Activated B cell treated with CpG ODN at 0.5 μM for 24 hours (primary cell): ENCODE results near the gene RELT. TPM values are rescaled to one million over a fixed set of nuclear protein-coding genes. Genes with fewer than 3 reads are reported as not detected.

ENCODE experiments used
- ATAC-seq: fragments of 200-7000 bp; cut with Tn5 transposase; one replicate; pipeline ENCODE4 v1.10.0; 2021; ENCODE audit warnings: low read depth, mild to moderate bottlenecking, moderate library complexity
- CTCF ChIA-PET: fragments of 350-600 bp; sonication (Branson Sonifier 250); formaldehyde crosslinking; loops from one replicate; lab custom pipeline; 2021; ENCODE audit warnings: antibody characterized with exemption; lab: Charles Lee
- POLR2A ChIA-PET: fragments of 350-600 bp; sonication (Branson Sonifier 250); formaldehyde crosslinking; loops from one replicate; lab custom pipeline; 2021; ENCODE audit warnings: antibody characterized with exemption; lab: Charles Lee
- DNase-seq: peaks from one replicate; pipeline ENCODE4 v3.0.0; 2022
- H3K27ac Mint-ChIP-seq: one replicate; pipeline ENCODE4 v1.8.0; 2020; ENCODE audit warnings: mixed read lengths
- H3K27me3 Mint-ChIP-seq: one replicate; pipeline ENCODE4 v1.8.0; 2021; ENCODE audit warnings: mixed read lengths
- H3K36me3 Mint-ChIP-seq: one replicate; pipeline ENCODE4 v1.8.0; 2021; ENCODE audit warnings: low read depth, mixed read lengths
- H3K4me1 Mint-ChIP-seq: one replicate; pipeline ENCODE4 v1.8.0; 2021; ENCODE audit warnings: mixed read lengths
- H3K4me3 Mint-ChIP-seq: one replicate; pipeline ENCODE4 v1.8.0; 2020; ENCODE audit warnings: mild to moderate bottlenecking, mixed read lengths
- H3K9me3 Mint-ChIP-seq: one replicate; pipeline ENCODE4 v1.8.0; 2020; ENCODE audit warnings: mixed read lengths
- CTCF ChIP-seq: fragments of 200-600 bp; IDR thresholded peaks from one replicate; pipeline ENCODE4 v1.8.0; 2022; ENCODE audit warnings: antibody characterized with exemption, mild to moderate bottlenecking
- intact Hi-C: fragments of 100-400 bp; cut with micrococcal nuclease; formaldehyde crosslinking; loops from one replicate; pipeline ENCODE4 v1.15.1; 2024
- total RNA-seq: library from RNA; stranded (reverse); gene quantifications from 2 replicates; pipeline ENCODE4 v1.2.3, GENCODE V29; 2022

RELT gene
- total RNA-seq, 1 donor from 2014 or later = 90.1 TPM

DNA sequence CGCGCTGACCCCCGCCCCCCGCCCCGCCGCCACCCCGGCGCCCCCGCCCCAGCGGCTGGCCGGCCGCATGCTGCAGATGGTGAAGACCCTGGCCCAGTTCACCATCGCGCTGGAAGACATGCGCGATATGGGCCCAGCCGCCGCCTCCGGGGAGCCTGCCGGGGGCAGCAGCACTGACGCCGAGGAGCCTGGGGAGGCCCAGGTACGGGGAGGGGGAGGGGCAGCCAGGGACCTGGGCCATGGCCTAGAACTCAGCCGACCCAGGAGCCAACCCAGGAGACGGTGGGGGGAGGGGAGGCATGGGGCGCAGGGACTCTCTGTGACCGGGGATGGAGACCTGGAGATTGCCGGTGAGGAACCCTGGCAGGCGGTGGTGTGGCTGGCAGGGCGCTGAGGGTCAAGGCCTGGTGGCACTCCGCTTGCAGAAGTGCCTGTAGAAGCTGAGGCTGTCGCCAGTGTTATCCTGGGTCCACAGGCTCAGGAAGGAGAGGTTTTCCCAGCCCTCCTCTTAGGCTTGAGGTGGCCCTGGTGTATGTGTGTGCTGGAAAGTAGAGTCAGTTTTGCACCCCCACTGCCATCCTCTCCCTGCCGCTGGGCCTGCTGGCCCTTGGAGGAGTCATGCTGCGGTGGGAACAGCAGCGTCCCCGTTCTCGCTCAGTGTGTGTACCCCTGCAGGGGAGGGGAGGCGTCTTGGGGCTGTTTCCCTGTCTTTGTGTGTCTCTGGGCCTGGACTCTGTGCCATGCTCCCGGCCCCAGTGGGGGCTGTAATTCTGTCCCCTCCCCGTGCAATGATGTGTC is 32.9 kb upstream of the RELT start:
- Mint-ChIP-seq H3K4me3 (no peak overlapping the region), H3K4me1 (no peaks in the 10 kb centered on the region), H3K27me3 (peaks cover 2% of the 10 kb centered on the region), H3K9me3 (no peaks in the 10 kb centered on the region), H3K27ac (no peak overlapping the region), H3K36me3 (no peaks in the 10 kb centered on the region)
- CTCF ChIA-PET = no interaction called here
- POLR2A ChIA-PET = no interaction called here
- TF ChIP-seq CTCF = no peak
- no peak for DNase-seq
- ATAC-seq = no peak
- intact Hi-C loops = no loop called here

- CTCF ChIA-PET = no interaction called here
- Mint-ChIP-seq H3K4me1 (no peaks in the 10 kb centered on the region), H3K9me3 (no peaks in the 10 kb centered on the region), H3K27me3 (peaks cover 2% of the 10 kb centered on the region), H3K36me3 (no peaks in the 10 kb centered on the region), H3K27ac (no peak overlapping the region), H3K4me3 (no peak overlapping the region)
- intact Hi-C loops = no loop called here
- DNase-seq = no peak
- no peak for ATAC-seq
- POLR2A ChIA-PET = no interaction called here
- no peak for TF ChIP-seq CTCF
Observed at GRCh38 chr11:73344191-73344607, 32.0 kb upstream of the RELT start.

DNA sequence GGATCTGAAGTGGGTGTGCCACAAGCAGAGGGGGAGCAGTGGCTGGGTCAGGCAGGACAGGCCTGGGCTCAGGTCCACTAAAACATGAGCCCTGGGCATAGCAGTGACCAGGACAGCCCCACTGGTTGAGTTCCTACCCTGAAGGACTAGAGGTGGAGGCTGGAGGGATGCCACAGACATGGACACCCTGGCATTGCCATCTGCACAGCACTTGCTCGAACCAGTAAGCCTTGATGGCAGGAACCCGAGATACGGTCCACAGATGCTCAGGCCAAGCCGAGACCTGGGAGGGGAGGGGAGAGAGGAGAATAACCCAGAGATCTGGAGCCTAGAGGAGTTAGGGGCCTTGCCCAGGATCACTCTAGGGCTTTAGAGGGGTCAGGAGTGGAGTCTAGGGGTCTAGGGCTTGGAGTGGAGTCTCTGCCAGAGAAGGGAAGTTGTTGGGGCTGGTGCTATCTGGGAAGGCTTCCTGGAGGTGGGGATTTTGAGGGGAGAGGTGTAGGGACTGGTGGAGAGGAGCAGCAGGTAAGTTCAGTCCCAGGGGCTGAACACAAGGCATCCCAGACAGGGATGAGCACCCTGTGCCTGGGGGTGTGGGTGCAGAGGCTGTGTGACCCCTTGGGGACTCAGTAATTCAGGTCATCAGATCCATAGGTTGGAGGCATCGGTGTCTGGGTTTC is 30.6 kb upstream of the RELT start:
- Mint-ChIP-seq H3K27me3 (peaks cover 2% of the 10 kb centered on the region), H3K27ac (no peak overlapping the region), H3K36me3 (no peaks in the 10 kb centered on the region), H3K4me1 (no peaks in the 10 kb centered on the region), H3K4me3 (no peak overlapping the region), H3K9me3 (no peaks in the 10 kb centered on the region)
- intact Hi-C loops = no loop called here
- no peak for TF ChIP-seq CTCF
- CTCF ChIA-PET = no interaction called here
- POLR2A ChIA-PET = no interaction called here
- ATAC-seq (no peak), DNase-seq (no peak)

- no peak for TF ChIP-seq CTCF
- ChIA-PET CTCF (no interaction called here), POLR2A (no interaction called here)
- no peaks in the 10 kb centered on the region for H3K36me3 Mint-ChIP-seq
- H3K4me3 Mint-ChIP-seq = no peak overlapping the region
- intact Hi-C loops = no loop called here
- H3K27ac Mint-ChIP-seq = no peak overlapping the region
- DNase-seq = no peak
- H3K27me3 Mint-ChIP-seq = peaks cover 2% of the 10 kb centered on the region
- no peak for ATAC-seq
- H3K9me3 Mint-ChIP-seq = no peaks in the 10 kb centered on the region
- H3K4me1 Mint-ChIP-seq = no peaks in the 10 kb centered on the region
Observed at GRCh38 chr11:73346186-73346935, 29.8 kb upstream of the RELT start.

DNA sequence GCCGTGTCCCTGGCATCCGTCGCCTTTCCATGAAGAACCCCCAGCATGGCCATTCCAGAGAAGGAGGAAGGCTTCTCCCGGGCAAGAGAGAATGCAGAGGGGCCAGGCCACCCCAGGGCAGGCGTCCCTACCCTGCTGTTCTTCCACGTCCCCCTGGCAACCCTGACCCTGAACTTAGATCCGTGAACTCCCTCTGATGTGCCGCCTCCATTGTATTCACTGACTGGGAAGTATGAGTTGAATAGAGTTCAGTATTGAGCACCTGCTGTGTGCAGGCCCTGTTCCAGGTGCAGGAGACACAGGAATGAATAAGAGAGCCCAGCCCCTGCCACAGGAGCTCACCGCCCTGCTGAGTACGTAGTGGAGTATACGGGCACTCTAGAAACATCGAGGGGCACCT is 29.1 kb upstream of the RELT start:
- peaks cover 2% of the 10 kb centered on the region for H3K27me3 Mint-ChIP-seq
- no peak overlapping the region for H3K27ac Mint-ChIP-seq
- no peaks in the 10 kb centered on the region for H3K9me3 Mint-ChIP-seq
- no peaks in the 10 kb centered on the region for H3K36me3 Mint-ChIP-seq
- intact Hi-C loops = no loop called here
- no peak for ATAC-seq
- ChIA-PET CTCF (no interaction called here), POLR2A (no interaction called here)
- no peak for DNase-seq
- no peak overlapping the region for H3K4me3 Mint-ChIP-seq
- TF ChIP-seq CTCF = no peak
- H3K4me1 Mint-ChIP-seq = no peaks in the 10 kb centered on the region
